Middle frontal gyrus (tissue), 1 donor: ENCODE results near the gene MIS12.

Experiments used
- DNase-seq: peaks from one replicate; pipeline ENCODE4 v3.0.0-alpha.2; 2015; ENCODE audit warnings: low spot score; ENCODE audit errors: extremely low spot score

MIS12 gene

DNA sequence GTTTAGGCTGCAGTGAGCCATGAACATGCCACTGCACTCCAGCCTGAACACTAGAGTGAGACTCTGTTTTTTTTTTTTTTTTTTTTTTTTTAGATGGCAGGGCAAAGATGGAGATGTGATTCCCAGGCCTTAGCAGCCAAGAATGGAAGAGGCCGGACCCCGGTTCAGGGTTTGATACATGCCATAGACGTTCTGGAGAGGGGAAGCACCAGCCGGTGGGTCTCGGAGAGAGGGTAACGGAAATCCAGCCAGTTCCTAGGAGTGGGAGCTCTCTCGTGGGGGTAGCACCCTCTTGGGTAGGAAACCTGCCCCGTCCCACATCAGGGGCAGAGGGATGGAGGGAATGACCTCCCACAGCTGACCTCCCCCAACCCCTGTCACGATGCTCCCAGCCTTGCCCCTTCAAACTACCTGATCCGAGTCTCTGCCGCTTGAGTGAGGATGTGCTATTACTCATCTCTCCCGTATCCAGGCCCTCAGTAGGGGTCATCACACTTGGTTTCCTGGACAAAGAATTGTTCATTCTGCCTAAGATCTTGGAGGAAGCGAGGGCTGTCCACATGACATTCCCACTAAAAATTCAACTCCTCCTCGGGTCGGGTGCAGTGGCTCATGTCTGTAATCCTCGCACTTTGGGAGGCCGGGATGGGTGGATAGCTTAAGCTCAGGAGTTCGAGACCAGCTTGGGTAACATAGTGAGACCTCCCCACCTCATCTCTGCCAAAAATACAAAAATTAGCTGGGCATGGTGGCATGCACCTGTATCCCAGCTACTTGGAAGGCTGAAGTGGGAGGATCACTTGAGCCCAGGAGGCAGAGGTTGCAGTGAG, 47.3 kb downstream of the MIS12 start:
- DNase-seq: no peak

DNA sequence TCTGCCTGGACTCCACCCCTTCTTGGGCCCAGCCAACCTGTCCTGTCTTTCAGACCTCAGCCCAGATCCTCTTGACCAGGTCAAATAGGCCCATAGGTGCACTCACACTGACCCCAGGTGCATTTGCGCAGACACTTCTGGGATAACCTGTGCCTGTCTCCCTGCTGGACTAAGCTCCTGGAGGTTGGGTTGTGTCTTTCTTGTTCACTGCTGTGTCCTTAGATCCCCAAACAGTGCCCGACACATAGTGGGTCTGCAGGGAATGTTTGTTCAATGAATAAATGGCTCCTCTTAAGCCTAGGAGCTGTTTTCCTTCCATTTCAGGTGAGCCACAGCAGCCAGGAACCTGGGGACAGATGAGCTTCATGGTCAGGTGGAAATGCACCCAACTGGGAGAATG, 49.1 kb downstream of the MIS12 start:
- no peak for DNase-seq

DNA sequence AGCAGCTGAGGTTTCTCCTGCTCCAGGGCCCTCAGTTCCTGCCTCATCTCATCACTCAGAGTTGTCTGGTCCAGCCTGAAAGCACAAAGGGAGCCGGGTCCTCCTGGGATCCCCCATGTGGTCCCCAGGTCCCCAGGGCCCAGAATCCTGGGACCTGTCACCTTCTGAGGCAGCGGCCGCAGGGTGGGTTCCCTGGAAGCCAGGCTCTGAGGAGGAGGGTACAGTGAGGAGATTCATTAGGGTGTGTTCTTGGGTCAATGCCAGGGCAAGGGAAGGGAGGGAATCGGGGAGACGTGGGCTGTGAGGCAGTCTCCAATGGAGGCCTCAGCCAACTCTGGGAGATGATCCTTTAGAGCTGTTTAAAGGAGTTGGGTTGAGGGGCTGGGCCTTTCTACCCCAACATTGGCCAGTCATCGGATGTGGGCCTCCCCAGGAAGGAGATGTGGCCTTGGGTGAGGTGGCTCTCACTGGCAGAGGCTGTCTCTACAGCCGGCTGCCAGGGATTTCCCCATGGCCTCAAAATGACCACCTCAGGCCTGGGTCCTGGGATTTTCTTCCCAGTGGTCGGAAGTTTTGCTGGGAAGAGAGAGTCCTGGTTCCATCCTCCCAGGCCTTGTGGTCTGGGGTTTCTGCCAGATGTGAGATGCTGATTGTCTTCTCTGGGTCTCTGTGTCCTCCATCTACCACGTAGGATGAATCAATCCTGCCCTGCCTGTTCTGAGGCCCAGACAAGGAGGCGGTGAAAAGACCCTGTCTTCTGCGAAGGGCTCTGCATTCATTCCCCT, 50.7 kb downstream of the MIS12 start:
- DNase-seq: no peak

DNA sequence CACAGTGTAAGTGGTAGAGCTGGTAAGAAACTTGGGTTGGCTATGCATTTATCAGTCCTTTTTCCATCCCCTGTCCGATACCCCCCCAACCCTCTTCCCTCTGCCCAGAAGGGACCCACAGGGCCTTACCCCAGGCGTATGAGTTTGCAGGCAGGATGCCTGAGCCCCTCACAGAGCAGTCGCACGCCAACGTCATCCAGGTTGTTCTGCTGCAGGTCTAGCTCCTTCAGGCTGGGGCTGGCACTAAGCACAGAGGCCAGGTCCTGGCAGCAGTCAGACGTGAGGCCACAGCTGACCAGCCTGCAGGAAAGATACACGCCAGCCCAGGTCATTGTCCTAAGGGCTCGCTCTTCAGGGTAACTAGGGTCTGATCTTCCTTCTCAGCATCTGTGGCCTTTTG, 52.9 kb downstream of the MIS12 start:
- DNase-seq: no peak

DNA sequence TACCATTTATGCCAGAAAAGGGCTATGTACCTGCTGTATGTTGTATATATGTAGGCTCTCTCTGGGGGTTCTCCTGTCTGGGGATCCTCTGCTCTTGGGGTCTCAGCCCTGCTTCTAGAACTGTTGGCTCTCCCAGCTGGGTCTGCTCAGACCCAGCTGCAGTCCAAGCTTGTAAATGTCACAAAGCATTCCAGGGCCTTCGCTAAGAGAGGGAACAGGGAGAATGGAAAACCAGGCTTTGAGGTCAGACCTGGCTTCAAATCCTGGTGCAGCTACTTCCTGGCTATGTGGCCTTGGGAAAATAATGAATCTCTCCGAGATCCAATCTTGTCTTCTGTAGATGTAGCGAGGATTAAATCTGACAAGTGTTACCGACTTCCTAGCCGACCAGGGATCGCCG, 54.0 kb downstream of the MIS12 start:
- no peak for DNase-seq
